Left forelimb (tissue), 1 donor: Measurements from ENCODE around the gene KBTBD8.

Source experiments
- DNase-seq: peaks from one replicate; pipeline ENCODE4 v3.0.0-alpha.2; 2018; ENCODE audit warnings: low spot score

Gene KBTBD8

GRCh38 chr3:67034371-67034770 lies 36.3 kb downstream of the KBTBD8 start:
- no peak for DNase-seq

DNA sequence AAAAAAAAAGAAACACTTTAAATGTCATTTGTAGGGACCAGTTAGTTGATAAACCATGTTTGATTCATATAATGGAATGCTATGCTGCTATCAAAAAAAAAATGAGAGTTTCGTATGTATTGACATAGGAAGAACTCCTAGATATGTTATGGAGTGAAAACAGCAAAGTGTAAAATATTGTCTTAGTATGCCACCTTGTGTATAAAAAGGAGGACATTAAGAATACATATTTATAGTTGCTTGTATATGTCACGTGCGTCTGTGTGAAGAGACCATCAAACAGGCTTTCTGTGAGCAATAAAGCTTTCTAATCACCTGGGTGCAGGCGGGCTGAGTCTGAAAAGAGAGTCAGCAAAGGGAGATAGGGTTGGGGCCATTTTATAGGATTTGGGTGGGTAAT lies 39.5 kb downstream of the KBTBD8 start:
- DNase-seq, result no peak

- DNase-seq, result no peak
These were observed 46.2 kb downstream of the KBTBD8 start for GRCh38 chr3:67044295-67044694.

GRCh38 chr3:67044955-67045354 lies 46.8 kb downstream of the KBTBD8 start:
- DNase-seq, result no peak

GRCh38 chr3:67045711-67046465 lies 47.8 kb downstream of the KBTBD8 start:
- no peak for DNase-seq

- DNase-seq, result no peak
These were observed 48.9 kb downstream of the KBTBD8 start for GRCh38 chr3:67047051-67047450.

GRCh38 chr3:67048067-67048714 lies 50.1 kb downstream of the KBTBD8 start:
- DNase-seq, result no peak

DNA sequence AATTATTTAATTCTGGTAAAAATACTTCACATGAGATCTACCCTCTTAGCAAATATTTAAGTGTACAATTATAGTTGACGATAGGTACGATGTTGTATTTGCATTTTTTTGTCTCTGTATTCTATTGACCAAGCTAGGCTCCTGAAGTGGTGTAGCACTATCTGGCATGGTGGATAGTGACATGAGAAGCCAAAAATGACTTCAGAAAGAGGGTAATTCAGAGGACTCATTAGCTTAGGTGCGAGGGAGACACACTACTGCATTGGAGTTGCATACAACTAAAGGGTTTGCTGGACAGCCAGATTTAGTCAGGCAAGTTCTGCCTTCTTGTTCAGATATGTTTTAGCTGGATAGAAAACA lies 50.6 kb downstream of the KBTBD8 start:
- DNase-seq, result no peak

- DNase-seq, result no peak
These were observed 61.3 kb downstream of the KBTBD8 start for GRCh38 chr3:67059443-67059842.
